SIG-M5 (cell line): Measurements from ENCODE around the gene RPS6KA1.

Experiments used
- DNase-seq: peaks from one replicate; lab custom pipeline; 2025; lab: John Stamatoyannopoulos, UW

Gene RPS6KA1

DNA sequence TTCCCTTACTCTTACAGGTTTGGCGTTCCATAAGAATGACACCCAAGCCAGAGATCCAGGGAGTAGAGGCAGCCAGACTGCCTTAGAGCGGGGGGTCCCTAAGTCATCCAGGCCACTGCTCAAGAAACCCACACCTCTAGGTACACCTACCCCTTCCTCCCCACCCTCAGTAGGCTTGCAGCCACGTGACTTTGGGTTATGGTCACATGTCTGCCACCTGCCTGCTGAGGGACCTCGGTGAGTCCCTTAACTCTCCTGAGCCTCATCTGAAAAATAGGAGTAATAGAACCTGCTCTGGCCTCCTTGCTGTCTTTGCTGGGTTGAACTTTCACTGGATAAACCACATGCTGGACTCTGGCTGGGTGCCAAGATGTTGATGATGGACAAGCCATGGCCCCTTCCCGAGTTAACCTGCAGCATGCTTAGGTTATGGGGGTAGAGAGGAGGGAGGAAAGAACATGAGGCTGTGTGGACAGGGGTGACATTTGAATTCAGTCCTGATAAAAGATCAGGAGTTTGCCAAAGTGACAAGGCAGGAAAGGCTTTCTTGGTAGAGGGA lies 4.5 kb downstream of the RPS6KA1 start:
- no peak for DNase-seq

DNA sequence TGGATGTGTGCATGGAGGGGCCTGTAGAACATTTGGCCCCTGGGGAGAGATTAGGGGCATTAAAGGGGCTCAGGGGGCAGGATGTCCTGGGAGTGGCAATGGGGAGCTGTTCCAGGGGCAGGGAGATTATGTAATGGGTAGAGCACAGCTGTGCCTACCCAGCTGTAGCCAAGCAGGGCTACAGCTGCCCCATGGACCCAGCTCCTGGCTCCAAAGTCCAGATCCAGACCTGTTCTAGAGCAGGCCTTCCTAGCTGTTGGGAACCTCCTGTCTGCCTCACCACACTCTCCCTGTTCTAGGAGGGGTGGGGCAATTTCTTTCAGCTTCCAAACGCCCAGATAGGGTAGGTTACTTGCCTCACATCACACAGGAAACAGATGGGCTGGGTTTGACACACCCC lies 5.6 kb downstream of the RPS6KA1 start:
- no peak for DNase-seq

DNA sequence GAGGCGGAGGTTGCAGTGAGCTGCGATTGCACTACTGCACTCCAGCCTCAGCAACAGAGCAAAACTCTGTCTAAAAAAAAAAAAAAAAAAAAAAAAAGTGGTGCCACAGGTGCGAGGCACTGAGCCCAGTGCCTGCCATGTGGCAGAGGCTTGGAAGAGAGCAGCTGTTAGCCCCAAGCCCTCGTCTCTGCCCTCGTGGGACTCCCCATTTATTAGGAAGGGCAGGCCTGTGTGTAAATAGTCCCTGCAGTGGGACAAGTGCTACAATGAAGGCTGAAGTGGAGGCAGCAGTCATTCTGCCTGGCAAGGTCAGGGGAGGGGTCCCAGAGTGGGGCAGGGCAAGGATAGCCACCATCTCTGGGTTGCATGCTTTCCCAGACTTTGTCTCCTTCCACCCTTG lies 6.5 kb downstream of the RPS6KA1 start:
- DNase-seq = no peak

DNA sequence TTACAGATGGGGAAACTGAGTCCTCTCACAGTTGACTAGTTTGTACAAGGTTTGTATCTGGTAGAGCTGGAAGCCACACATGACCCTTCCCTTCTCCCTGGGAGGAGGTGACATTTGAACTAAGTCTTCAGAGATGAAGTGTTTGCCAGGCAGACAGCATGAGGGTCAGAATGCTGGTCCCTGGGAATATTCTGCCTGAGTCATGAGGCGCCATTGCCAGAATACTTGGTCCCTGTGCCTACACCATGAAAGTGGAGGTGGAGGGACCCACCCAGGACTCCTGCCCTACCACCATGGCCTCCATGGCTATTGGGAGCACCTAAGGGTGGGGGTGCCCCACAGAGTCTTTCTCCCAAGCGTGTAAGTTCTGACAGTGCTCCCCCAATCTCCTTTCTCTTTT lies 7.0 kb downstream of the RPS6KA1 start:
- DNase-seq = no peak

DNA sequence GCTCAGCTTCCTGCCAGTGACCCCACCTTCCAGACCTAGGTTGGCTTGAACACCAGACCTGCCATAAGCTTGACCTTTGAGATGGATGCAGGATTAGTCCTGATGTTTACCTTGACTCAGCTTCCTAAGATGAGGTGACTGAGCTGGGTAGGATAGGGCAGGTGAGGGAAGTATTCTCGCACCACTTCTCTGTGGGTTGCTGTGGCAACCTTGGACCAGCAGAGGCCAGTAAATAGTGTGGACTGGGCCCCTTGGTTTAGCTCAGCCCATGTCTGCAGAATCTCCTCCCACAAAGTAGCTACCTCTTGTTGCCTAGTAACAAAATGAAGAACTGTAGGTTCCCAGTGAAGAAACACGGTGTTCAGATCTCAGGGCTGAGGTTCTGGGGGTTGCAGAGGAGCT lies 8.4 kb downstream of the RPS6KA1 start:
- peak; percentile 80 for DNase-seq

DNA sequence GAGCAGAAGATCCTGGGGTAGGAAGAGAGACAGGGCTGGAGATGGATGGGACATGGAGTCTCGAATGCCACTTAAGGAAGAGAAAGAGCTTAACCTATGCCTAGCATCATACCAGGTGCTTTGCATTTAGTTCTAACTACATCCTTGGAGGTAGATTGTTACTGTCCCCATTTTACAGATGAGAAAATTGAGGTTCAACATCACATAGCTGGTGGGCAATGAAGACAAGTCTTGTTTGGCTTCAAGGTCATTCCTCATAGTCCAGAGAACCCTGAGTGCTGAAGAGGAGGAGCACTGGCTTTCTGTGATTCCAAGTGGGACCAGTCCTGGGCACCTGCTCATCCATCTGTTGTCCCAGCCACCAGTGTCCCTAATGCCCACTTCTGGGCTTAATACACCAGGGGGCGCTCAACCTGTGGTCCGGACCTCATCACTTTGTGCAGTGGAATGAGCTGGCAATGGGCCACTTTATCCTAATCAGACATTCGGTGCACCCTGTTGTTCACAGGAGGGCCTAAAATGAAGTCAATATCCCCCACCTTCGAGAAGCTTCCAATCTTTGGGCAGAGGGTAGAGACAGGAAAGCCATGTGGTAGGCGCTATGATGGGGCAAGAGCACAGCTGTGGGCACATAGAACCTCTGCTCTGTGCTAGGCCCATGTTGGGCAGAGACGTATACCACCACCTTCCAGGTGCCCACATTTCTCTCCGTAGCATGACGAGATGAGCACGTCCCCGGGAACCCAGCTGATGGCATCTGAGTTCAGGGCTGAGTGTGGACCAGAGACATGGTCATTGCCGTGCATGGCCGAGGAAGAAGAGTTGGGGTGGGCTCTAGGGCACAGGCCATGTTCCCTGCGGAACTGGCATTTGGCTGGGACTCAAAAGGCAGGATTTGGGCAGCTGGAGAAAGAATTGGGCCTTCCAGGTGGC lies 9.2 kb downstream of the RPS6KA1 start:
- no peak for DNase-seq

DNA sequence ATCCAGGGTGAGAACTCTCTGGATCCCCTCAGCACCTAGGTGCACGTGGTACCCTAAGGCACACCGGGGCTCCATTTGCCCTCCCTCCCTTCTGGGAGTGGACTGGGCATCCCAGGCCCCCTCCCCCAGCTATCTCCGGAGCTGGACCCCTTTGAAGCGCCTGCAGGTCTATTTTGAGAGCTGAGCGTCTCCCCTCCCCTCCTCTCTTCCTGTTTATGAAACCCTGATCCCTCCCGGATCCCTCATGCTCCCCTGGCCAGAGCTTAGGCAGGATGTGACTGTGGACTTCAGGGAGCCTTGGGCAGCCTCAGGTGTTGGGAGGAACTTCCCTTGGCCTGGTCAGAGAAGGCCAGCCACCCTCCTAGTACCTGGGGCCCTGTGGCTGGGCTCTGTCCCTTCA lies 10.2 kb downstream of the RPS6KA1 start:
- no peak for DNase-seq

DNA sequence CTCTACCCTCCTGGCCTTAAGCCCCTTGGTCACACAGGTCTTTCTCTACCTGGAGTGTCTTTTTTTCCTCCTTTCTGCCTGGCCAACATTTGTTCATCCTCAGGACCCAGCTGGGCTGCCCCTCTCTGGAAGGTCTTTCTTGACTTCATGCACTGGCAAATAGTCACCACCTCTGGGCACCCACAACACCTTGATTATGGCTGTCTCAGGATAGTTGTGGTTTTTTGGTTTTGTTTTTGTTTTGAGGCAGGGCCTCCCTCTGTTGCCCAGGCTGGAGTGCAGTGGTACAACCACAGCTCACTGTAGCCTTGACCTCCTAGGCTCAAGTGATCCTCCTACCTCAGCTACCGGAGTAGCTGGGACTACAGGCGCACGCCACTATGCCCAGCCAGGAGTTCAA lies 10.8 kb downstream of the RPS6KA1 start:
- no peak for DNase-seq

DNA sequence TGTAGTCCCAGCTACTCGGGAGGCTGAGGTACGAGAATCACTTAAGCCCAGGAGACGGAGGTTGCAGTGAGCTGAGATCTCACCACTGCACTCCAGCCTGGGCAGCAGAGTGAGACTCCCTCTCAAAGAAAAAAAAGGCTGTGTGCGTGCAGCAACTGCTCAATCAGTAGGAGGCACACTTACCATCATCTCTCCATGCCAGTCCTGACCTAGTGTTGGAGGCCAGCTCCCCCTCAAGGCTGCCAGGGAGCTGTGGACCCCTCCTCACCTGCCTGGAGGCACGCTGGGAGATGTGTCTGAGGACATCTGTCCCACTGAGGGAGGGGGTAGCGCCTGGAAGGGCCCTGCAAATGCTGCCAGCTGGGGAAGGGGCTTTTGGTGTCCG lies 11.9 kb downstream of the RPS6KA1 start:
- no peak for DNase-seq

DNA sequence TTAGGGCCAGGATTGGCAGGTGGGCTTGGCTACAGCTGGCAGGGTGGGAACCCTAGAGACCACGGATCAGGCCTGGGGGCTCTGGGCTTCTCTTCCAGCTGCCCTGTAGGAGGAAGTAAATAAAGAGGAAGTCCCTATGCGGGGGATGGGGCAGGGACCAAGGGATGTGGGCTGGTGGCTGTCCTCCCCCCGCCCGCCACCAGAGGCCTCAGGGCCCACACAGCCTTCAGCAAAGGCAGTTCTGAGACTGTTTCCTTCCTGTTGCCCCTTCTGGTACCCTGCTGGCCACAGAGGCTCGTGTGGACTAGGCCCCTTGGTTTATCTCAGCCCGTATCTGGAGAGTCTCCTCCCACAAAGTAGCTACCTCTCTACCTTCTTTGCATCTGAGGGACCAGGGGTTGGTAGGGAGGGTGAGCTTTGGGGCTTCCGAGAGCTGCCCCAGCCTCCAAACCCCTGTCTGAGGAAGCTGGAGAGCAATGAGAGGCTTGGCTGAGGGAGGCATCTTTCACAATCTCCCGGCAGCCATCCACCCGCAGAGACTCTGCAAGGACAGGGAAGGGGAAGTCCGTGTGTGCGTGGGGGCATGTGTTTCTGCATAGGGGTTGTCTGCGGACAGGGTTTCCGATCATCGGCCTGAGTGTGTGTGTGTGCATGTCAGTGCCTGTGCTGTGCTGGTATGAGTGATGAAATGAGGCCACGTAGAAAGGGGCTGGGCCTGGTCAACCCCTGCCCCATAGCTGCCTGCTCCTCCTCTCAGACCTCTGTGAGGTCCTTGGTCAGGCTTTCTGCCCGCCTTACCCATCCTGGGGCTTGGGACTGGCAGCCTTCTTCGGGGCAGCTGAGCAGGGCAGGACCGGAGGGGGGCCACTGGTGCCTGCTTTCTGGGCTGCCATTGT lies 12.5 kb downstream of the RPS6KA1 start:
- peak; percentile 94 for DNase-seq

DNA sequence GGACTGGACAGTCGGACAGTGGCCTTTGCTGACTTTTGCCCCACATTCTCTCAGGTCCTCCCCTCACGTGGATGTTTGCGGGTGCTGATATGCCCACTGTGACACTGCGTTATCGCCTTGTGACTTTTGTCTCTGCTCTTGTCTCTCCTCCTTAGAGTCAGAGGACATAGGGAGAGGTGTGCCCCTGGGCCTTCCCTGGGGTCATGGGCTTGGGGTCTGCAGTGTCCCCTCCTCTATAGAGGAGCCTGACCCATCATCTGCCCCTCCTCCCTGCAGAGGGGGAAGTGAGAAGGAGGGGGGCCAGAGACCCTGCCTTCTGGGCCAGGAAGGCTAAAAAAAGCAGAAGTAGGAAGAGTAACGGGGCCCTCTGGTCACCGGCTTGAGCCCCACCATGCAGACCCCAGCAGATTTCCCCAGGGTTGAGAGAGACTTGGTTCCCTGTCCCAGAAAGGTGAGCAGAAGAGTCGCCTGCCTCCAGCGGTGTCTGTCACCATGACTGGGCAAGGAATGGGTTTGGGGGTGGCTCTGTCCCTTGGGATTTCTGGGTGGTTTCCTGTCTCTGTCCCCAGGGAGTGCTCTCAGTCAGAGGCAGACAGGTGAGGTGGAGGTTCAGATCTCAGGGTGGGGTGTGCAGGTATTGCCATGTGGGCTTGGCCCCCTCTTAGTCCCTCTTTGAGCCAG lies 13.3 kb downstream of the RPS6KA1 start:
- no peak for DNase-seq

DNA sequence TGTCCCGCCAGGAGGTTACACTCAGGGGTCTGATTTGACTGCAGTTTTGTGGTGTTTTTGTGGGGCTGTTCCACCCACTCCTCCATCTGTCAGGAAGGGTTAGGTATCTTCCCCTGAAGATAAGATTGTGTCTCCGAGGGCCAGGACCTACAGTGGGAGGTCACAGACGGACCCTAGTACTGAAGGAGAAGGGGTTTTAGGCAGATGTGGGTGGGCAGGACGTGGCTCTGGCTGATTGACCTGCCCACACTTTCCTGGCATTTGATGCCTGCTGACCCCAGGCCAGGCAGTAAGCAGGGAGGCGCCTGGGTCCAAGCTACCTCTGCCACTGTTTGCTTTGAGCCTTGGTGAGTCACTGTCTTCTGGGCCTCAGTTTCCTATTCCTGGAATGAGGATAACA lies 13.9 kb downstream of the RPS6KA1 start:
- DNase-seq = no peak

DNA sequence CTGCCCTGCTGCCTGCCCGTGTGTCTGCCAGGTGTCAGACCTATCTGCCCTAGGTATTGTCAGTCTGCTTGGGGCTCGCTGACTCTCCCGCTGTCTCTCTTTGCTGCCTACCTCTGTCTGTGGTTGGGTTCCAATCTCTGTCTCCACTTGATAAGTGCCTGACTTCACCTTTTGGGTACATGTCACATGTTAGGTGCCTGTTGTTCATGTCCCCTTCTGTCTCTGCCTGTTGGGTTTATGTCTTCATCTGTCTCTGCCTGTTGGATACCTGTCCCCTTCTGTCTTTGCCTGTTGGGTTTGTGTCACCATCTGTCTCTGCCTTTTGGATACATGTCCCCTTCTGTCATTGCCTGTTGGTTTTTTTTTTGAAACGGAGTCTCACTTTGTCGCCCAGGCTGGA lies 14.6 kb downstream of the RPS6KA1 start:
- DNase-seq = no peak

DNA sequence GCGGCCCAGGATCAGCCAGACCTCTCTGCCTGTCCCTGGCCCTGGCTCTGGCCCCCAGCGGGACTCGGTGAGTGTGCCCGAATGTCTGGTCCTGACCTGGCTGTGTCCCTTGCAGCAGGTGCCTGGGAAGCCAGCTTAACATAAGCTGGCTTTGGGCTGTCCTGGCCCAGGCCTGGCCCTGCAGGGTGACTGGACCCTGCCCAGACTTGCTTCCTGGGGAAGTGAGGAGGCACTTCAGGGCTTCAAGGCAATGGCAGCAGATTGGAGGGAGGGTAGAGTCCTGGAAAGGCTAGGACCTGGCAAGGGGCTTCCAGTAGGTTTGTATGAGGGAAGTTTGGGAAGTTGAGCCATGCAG lies 16.4 kb downstream of the RPS6KA1 start:
- DNase-seq = no peak

DNA sequence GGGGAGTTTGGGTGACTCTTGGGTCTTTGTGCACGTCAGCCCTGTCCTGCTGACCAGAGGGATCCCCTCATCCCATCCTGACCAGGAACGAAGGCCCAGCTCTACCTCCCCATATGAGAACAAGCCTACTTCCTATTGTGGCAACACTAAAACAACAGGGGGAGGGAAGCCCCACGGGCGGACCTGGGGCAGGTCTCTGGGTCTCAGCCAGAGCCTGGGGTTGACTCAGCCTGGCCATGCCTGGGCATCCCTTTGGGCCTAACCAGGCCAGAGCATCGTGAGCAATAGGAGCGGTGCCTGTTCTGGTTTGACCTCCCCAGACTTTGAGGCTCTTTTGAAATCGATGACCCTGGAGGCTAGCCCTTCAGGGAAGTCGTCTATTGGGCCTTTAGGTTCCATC lies 16.8 kb downstream of the RPS6KA1 start:
- no peak for DNase-seq

DNA sequence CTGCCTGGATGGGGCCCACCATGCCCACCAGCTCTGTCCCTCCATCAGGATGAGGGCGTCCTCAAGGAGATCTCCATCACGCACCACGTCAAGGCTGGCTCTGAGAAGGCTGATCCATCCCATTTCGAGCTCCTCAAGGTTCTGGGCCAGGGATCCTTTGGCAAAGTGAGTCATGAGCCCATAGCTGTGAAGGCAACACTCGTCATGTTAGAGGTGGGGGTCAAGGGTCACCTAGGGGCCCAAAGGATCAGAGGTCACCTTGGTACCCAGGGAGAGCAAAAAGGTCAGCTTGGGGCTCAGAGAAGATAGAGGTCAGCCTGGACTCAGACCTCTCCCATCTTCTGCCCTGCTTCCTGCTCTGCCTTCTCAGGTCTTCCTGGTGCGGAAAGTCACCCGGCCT lies 17.3 kb downstream of the RPS6KA1 start:
- DNase-seq = no peak

DNA sequence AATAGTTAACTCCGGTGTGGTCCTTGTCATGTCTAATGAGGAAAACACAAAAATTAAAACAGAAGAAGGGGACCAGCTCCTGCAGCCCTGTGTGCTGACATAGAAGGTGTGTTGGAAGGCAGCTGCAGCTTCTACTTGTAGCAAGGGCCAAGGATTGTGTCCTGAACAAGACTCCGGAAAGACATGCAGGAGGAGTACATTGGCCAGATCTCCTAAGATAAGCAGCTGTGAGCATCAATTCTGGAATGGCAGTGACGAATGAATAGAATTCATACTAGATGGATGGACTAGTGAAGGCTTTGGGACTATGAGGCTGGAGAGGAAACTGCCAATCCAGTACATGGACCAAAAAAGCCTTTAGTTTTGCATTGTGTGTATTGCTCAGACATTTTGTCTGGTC lies 19.3 kb downstream of the RPS6KA1 start:
- DNase-seq = no peak

DNA sequence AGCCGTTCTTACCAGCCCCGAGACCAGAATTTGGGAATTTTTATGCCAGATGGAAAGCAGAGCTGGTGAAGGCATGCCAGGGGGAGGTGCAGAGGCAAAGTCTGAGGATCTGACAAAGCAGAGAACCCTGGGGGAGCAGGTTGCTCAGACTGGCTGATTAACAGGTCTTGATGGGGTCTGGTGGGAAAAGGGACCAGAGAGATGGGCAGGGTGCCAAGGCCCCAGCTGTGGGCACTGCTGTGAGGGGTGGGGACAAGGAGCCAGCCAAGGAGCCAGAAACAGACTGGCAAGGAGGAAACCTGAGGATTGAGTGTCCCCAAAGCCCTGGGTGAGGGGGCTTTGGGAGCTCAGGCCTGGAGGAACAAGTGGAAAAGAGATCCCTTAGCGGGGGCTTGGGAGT lies 21.4 kb downstream of the RPS6KA1 start:
- no peak for DNase-seq

DNA sequence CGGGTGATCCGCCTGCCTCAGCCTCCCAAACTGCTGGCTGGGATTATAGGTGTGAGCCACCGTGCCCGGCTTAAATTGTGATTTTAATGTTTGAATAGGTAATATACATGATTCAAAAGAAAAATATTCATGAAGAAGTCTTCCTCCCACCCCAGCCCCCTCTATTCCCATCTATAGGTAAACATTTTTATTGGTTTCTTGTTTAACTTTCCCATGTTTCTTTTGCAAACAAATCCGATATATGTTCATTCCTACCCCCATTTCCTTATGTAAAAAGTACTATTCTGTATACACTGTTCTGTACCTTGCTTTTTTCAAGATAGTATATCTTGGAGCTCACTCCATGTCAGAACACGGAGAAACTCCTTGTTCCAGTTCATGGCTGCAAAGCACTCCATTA lies 23.2 kb downstream of the RPS6KA1 start:
- DNase-seq = no peak

DNA sequence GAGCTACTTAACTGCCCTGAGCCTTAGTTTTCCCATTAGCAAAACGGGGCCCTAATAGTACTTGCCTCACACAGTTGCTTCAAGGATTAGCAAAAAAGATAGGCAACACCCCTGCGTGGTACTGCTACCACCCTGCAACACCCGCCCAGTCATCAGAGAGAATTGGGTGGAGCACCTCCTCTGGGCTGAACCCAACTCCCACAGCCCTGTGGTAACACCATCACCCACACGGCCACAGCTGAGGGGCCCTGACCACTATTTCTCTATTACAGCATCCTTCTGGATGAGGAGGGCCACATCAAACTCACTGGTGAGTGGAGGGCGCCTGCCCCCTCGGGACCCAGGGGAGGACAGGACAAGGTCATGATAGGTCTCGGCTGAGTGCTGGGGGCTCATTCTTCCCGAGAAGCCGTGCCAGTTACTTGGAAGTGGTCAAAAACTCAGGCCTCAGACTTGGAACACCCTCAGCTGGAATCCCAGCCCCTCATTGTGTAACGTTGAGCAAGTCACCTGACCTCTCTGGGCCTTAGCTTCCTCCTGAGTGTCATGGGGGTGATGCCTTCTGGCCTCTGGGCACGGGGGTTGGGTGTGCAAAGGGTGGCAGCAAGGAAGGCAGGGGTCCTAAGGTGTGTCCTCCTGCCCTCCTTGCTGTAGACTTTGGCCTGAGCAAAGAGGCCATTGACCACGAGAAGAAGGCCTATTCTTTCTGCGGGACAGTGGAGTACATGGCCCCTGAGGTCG lies 24.6 kb downstream of the RPS6KA1 start:
- DNase-seq = no peak

DNA sequence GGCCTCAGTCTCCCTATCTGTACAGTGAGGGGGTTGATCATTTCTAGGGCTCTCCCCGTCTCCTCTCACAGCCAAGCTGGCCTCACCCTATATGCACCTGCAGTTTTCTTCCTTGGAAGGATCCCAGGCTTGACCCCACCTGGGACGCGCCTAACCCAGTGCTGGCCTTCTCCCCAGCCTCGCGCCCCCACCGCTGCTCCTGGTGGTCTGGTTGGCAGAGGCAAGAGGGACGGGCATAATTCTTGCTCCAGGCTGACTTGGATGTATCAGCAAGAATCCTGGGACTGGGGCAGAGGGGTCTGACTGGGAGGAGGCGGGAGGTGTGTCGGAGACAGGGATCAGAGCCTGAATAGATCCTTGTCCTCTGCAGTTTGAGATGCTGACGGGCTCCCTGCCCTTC lies 25.2 kb downstream of the RPS6KA1 start:
- DNase-seq = no peak

DNA sequence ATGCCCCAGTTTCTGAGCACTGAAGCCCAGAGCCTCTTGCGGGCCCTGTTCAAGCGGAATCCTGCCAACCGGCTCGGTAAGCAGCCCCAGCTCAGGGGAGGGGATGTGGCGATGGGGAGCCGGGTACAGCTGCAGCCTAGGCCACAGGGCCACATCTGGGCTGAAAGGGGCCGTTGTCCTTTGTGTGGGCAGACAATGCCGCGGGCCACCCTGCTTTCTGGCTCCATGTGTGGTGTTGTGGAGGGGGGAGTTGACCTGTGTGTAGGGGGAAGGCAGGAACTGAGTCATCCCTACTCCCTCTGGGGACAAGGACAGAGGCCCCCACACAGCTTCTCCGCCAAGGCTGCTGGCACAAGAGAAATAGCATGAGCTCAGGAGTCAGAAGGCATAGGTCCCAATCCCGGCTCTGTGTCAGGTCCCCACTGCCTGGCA lies 26.0 kb downstream of the RPS6KA1 start:
- DNase-seq = no peak
